ENCODE data around the gene FAM241B. TPM values are rescaled to one million over a fixed set of nuclear protein-coding genes. Genes with fewer than 3 reads are reported as not detected.

The FAM241B gene
- total RNA-seq, 1 donor from 2014 or later = 12.5 TPM

DNA sequence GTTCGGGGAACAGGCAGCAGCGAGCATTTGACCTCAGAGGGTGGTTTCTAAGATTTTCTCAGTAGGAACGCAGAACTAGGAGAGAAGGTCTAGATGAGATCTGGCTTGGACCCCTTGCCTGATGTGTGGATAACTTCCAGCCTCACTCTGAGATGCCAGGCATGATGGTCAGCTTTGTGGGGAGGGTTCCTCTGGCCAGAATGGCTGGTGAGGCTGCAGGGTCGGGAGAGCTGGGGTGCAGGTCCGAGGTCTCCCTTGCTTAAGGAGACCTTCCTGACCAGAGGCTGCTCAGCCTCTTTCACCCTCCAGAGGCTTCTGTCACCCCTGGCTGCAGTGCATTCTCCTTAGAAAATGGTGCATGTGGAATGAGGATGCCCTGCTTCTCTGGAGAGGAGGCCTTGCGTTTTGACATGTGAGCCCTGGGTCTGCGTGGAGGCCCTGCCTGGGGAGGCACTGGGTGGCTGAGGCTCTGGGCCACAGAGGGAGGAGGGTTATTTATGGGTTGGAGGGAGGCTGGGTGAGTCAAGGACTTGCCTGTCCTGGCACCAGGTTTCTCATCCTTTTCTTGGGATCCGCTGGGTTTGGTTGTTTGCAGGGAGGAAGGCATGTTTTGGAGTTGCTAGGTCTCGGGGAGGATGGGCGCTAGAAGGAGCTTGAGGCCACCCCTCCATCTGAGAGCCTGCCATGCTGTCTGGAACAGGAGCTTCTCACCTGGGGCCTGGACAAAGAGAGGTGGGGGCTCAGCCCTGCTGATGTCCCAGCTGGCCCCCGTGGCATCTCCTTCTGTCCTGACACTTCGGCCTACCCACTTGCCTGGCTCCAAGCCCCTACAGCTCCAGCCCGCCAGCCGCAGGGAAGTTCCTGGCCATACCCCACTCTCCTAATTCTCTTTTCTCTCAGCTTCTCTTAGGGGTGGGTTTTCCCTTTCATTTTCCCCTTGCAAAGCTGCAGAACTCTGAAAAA is 3.9 kb downstream of the FAM241B start:
- DNase-seq (ENCODE audit: low read depth, low spot score) = no peak
- H3K4me3 Mint-ChIP-seq = no peak overlapping the region
- no peaks in the 10 kb centered on the region for H3K9me3 Mint-ChIP-seq
- H3K27me3 Mint-ChIP-seq (ENCODE audit: low read depth) = peaks cover 17% of the 10 kb centered on the region
- H3K27ac Mint-ChIP-seq (ENCODE audit: unreplicated experiment) = no peak overlapping the region
- peaks cover 6% of the 10 kb centered on the region for H3K4me1 Mint-ChIP-seq
- TF ChIP-seq, protein P1, sequence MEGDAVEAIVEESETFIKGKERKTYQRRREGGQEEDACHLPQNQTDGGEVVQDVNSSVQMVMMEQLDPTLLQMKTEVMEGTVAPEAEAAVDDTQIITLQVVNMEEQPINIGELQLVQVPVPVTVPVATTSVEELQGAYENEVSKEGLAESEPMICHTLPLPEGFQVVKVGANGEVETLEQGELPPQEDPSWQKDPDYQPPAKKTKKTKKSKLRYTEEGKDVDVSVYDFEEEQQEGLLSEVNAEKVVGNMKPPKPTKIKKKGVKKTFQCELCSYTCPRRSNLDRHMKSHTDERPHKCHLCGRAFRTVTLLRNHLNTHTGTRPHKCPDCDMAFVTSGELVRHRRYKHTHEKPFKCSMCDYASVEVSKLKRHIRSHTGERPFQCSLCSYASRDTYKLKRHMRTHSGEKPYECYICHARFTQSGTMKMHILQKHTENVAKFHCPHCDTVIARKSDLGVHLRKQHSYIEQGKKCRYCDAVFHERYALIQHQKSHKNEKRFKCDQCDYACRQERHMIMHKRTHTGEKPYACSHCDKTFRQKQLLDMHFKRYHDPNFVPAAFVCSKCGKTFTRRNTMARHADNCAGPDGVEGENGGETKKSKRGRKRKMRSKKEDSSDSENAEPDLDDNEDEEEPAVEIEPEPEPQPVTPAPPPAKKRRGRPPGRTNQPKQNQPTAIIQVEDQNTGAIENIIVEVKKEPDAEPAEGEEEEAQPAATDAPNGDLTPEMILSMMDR (conservative IDR thresholded peaks at IDR 0.05) = no peak
- H3K36me3 Mint-ChIP-seq (ENCODE audit: low read depth) = peaks cover 6% of the 10 kb centered on the region

DNA sequence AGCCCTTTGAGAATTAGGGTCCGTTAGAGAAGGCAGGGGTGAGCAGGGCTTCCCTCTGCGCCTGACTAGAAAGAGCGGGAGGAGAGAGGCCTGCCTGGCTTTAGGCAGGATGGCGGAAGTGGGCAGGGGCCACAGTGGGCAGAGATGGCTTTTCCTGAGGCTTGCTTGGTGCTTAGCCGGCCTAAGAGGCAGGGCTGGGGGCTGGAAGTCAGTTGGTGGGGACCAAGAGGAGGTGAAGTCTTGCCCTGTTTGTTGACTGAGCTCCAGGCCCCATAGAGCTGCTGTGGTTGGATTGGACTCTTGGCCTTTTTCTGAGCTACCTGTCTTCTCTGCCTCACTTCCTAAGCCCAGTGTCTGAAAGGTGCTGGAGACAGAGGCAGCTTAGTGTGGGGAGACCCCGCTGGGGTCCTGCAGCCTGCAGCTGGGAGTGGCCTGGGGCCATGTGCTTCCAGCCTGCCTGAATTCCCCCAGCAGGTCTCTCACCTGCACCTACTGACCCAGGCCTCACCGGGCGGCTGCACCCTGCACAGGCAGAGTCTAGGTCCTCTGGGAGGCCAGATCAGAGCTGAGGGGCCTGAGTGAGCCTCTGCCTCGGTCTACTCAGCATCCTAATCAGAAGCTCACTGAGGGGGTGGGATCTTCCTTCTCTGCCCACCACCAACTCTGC is 4.8 kb downstream of the FAM241B start:
- TF ChIP-seq, protein P1 (conservative IDR thresholded peaks at IDR 0.05) = no peak
- Mint-ChIP-seq H3K9me3 (no peaks in the 10 kb centered on the region), H3K4me3 (no peak overlapping the region), H3K27me3 (ENCODE audit: low read depth) (peaks cover 20% of the 10 kb centered on the region), H3K36me3 (ENCODE audit: low read depth) (peaks cover 6% of the 10 kb centered on the region), H3K4me1 (peaks cover 6% of the 10 kb centered on the region), H3K27ac (ENCODE audit: unreplicated experiment) (no peak overlapping the region)
- DNase-seq (ENCODE audit: low read depth, low spot score) = no peak

DNA sequence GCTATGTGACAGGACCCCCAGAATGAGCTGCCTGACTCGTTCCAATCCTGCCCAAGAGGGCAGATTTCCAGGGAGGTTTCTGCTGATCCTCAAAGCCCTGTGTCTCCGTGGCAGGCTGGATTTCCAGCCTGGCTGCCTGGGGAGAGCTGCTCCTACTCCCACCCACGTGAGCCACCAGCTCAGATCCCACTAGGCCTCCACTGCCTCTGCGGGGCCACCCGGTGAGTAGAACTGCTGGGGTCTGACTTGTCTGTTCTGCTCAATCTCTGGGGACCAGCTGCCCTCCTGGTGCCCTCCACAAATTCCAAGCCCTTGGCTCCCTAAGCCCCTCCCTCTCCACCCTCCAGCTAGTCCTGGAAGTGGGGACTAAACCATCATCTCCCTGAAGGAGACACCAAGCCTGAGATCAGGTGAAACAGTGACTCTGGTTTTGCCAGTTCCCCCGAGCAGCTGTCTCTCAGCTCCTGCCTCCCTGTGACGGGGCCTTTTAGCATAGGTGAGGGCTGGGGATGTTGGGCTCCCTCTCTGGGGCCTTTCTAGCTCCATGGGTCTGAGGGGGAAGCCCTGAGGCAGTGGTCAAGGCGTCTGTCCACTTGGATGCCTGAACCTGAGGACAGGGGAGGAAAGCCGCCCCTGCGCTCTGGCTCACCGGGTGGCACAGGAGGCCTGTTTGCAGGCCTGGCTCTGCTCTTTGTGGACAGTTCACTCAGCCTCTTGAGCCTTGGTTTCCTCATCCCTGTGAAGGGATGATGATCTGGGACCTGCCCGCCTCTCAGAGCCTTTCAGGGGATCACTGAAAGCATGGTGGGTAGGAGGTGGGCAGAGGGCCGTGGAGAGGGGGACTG is 5.6 kb downstream of the FAM241B start:
- Mint-ChIP-seq H3K36me3 (ENCODE audit: low read depth) (peaks cover 6% of the 10 kb centered on the region), H3K4me1 (peaks cover 6% of the 10 kb centered on the region), H3K27ac (ENCODE audit: unreplicated experiment) (no peak overlapping the region), H3K4me3 (no peak overlapping the region), H3K9me3 (no peaks in the 10 kb centered on the region), H3K27me3 (ENCODE audit: low read depth) (peaks cover 27% of the 10 kb centered on the region)
- TF ChIP-seq, protein P1 (conservative IDR thresholded peaks at IDR 0.05) = no peak
- no peak for DNase-seq (ENCODE audit: low read depth, low spot score)

DNA sequence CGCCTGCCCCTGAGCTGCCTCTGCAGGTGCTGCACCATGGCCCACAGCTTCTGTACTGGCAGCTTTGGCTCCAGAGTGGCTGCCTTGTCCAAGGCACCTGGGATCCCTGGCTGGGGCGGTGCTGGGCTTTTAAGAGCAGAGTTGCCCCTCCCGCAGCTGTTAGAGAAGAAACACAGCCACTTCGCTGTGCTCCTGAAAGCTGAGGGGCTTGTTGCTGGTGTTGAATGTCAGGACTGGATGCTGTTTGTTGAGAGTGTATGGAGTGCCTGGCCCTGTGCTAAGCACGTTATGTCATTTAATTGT is 6.2 kb downstream of the FAM241B start:
- Mint-ChIP-seq H3K4me3 (no peak overlapping the region), H3K27me3 (ENCODE audit: low read depth) (peaks cover 24% of the 10 kb centered on the region), H3K4me1 (peaks cover 3% of the 10 kb centered on the region), H3K9me3 (no peaks in the 10 kb centered on the region), H3K27ac (ENCODE audit: unreplicated experiment) (no peak overlapping the region), H3K36me3 (ENCODE audit: low read depth) (peaks cover 6% of the 10 kb centered on the region)
- TF ChIP-seq, protein P1 (conservative IDR thresholded peaks at IDR 0.05) = no peak
- DNase-seq (ENCODE audit: low read depth, low spot score) = no peak
